Activated naive CD8-positive, alpha-beta T cell (primary cell): Measurements from ENCODE around the gene CLN3.
"Not testable (repeated sequence)": the region's sequence is repeated elsewhere in the genome, so short reads cannot be mapped to it uniquely, and the experiment has no call there.

Experiments used
- H3K27ac Mint-ChIP-seq: one replicate; pipeline ENCODE4 v1.8.0; 2021; ENCODE audit warnings: mixed read lengths
- H3K27me3 Mint-ChIP-seq: one replicate; pipeline ENCODE4 v1.8.0; 2021; ENCODE audit warnings: mixed read lengths
- H3K36me3 Mint-ChIP-seq: one replicate; pipeline ENCODE4 v1.8.0; 2021; ENCODE audit warnings: mixed read lengths
- H3K4me1 Mint-ChIP-seq: one replicate; pipeline ENCODE4 v1.8.0; 2021; ENCODE audit warnings: low read depth, mixed read lengths
- H3K4me3 Mint-ChIP-seq: one replicate; pipeline ENCODE4 v1.8.0; 2021; ENCODE audit warnings: mild to moderate bottlenecking, mixed read lengths
- H3K9me3 Mint-ChIP-seq: one replicate; pipeline ENCODE4 v1.8.0; 2021; ENCODE audit warnings: low read depth, mixed read lengths

The CLN3 gene

DNA sequence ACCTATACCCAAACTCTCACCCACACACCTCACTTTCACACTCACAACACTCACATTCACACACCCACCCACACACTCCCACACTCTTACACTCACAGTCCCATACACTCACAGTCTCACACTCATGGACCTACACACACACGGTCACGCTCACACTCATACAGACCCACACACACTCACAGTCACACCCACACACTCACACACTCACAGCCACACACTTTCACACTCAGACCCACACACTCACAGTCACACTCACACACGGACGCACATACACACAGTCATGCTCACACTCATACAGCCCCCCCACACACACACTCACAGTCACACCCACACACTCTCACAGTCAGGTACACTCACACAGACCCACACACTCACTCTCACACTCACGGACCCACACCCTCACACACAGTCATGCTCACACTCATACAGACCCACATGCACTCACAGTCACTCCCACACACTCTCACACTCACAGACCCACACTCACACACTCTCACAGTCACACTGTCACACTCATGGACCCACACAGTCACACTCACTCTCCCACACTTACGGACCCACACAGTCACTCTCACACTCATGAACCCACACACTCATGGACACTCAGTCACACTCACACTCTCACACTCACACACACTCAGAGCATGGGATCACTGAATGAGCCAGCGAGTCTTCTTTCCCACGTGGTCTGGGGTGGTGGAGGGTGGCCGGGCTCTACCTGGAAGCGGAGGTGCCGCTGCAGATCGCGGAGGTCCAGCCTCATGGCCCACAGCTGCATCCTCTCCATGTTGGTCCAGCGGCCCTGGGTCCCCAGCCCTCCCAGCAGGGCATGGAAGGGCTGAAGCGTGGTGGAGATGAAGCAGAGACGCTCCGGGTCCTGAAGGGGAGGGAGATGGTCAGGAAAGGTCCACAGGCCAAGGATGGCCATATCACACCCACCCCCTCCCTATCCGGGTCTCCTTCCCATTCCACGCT, 9.7 kb upstream of the CLN3 start:
- Mint-ChIP-seq H3K36me3 (no peaks in the 10 kb centered on the region), H3K4me3 (no peak overlapping the region), H3K4me1 (peaks cover 8% of the 10 kb centered on the region), H3K27ac (no peak overlapping the region), H3K9me3 (no peaks in the 10 kb centered on the region), H3K27me3 (no peaks in the 10 kb centered on the region)

DNA sequence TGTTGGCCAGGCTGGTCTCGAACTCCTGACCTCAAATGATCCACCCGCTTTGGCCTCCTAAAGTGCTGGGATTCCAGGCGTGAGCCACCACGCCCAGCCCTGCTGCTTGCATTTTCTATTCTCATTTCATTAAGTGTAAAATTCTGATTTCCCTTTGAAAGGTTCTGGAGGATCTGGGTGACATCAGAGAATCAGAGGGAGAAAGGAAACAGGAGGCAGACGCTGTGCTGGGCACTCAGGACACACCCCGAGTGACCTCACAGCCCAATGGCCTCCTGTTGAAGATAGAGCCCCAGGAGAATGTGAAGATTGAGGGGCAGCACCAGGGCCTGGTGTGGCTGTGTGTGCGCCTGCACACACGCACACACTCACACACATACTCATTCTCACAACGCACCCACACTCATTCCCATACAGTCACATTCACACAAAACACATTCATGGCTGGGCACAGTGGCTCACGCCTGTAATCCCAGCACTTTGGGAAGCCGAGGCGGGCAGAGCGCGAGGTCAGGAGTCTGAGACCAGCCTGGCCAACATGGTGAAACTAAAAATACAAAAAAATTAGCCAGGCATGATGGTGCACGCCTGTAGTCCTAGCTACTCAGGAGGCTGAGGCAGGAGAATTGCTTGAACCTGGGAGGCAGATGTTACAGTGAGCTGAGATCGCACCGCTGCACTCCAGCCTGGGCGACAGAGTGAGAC, 8.8 kb upstream of the CLN3 start:
- H3K9me3 Mint-ChIP-seq, result not testable (repeated sequence)

DNA sequence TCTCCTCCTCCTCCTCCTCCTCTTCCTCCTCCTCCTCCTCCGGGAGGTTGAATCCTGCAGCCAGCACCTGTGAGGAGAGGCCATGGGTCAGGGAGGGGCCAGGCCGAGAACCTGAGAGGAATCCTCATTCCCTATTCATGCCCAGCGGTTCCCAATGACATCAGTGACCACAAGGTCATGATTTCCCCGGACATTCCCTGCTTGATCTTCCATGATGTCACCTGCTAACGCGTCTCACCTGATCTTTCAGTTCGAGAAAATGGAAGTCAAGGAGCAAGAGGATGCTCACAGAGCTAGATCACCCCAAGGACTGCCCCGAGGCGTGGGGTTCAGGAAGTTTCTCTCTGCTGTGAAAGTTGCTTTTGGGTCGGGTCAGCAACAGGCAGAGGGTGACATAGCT, 8.0 kb upstream of the CLN3 start:
- Mint-ChIP-seq H3K9me3 (no peaks in the 10 kb centered on the region), H3K27ac (no peak overlapping the region), H3K4me3 (no peak overlapping the region), H3K27me3 (no peaks in the 10 kb centered on the region), H3K36me3 (no peaks in the 10 kb centered on the region), H3K4me1 (peaks cover 22% of the 10 kb centered on the region)

More for the DNA sequence above, 8.8 kb upstream of the CLN3 start:
- H3K36me3 Mint-ChIP-seq, H3K4me3 Mint-ChIP-seq, H3K27me3 Mint-ChIP-seq: not testable (repeated sequence)
- Mint-ChIP-seq H3K4me1 (peaks cover 15% of the 10 kb centered on the region), H3K27ac (peak overlapping the region; percentile 16)

DNA sequence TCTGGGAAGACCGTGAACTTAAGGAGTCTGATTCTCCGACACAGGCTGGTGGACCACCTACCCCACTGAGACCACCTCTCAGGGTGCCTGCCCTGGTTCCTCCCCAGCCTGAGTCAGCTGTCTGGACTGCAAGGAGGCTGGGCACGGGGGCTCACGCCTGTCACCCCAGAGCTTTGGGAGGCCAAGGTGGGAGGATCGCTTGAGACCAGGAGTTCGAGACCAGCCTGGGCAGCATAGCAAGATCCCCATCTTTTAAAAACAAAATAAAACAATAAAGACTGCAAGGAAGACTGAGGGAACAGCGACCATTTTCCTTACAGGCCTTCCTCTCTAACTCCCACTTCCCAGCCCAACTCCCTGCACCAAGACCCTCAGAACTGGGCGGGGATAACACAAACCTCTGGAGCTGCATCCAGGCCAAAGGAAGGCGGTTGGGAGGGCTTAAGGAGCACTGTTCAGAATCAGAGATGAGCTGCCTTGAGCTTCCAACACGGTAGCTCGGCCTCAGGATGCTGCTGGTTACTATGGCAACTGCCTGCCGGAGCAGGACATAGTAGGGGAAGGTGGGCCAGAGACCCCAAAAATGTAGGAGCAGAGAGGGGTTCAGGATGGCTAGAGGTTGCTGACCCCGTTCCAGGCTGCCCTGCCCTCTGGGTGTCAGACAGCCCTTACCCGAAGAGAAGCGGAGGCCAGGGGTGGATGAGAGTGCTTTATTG, 7.0 kb upstream of the CLN3 start:
- H3K27ac Mint-ChIP-seq, result no peak overlapping the region
- no peaks in the 10 kb centered on the region for H3K27me3 Mint-ChIP-seq
- H3K4me3 Mint-ChIP-seq, result no peak overlapping the region
- peaks cover 33% of the 10 kb centered on the region for H3K4me1 Mint-ChIP-seq
- no peaks in the 10 kb centered on the region for H3K9me3 Mint-ChIP-seq
- no peaks in the 10 kb centered on the region for H3K36me3 Mint-ChIP-seq

DNA sequence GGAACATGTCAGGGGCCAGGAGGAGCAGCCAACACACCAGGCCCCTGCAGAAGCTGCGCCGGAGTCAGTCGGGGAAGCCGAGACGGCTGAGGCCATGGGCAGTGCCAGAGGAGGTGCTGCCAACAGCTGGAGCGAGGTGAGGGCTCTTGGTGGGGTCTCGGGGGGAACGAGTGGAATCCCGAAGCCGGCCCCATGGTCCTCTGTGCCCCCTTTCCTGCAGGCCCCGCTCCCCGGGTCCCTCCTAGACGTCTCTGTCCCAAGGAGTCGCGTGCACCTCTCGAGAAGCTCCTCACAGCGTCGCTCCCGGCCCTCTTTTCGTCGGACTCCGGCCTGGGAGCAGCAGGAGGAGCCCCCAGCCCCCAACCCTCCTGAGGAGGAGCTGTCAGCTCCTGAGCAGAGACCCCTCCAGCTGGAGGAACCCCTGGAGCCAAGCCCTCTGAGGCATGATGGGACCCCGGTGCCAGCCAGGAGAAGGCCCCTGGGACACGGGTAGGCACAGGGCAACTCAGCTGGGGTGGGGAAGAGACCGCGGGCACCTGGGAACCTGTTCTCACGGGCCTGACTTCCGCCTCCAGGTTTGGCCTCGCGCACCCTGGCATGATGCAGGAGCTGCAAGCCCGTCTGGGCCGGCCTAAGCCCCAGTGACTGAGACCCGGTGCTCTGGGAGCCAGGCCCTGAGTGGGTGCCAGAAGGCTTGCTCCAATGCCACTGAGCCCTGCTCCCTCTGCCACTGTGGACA, 6.2 kb upstream of the CLN3 start:
- H3K36me3 Mint-ChIP-seq, result no peaks in the 10 kb centered on the region
- peaks cover 41% of the 10 kb centered on the region for H3K4me1 Mint-ChIP-seq
- no peaks in the 10 kb centered on the region for H3K9me3 Mint-ChIP-seq
- H3K27me3 Mint-ChIP-seq, result no peaks in the 10 kb centered on the region
- H3K4me3 Mint-ChIP-seq, result no peak overlapping the region
- no peak overlapping the region for H3K27ac Mint-ChIP-seq

DNA sequence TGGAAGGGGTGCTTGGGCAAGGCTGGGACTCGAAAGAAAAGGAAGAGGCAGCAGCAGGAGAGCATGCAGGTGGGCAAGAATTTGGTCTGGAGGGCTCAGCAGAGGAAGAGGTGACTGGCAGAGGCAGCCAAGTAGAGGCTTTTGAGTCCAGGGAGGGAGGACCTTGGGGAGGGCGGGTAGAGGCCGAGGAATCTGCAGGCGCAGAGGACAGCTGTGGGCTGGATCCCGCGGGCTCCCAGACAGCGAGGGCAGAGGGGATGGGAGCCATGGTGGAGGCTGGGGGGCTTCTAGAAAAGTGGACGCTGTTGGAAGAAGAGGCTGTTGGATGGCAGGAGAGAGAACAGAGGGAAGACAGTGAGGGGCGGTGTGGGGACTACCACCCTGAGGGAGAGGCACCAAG, 5.5 kb upstream of the CLN3 start:
- no peak overlapping the region for H3K4me3 Mint-ChIP-seq
- H3K9me3 Mint-ChIP-seq, result no peaks in the 10 kb centered on the region
- H3K27ac Mint-ChIP-seq, result no peak overlapping the region
- peaks cover 44% of the 10 kb centered on the region for H3K4me1 Mint-ChIP-seq
- no peaks in the 10 kb centered on the region for H3K36me3 Mint-ChIP-seq
- H3K27me3 Mint-ChIP-seq, result no peaks in the 10 kb centered on the region

DNA sequence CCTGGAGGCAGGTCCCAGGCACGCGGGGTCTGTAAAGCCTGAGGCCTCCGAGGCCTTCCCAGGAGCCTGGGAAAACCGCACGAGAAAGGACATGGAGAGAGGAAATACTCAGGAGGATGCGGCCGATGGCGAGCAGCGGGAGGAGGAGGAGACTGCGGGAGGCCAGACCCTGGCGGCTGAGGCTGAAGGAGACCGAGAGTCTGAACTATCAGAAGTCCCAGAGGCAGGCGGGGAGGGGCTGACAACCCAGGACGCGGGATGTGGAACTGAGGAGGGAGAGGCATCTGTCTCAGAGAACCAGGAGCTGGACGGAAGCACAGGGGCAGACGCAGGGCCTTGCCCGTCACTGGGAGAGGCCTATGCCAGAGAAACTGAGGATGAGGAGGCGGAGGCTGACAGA, 5.0 kb upstream of the CLN3 start:
- Mint-ChIP-seq H3K4me3 (no peak overlapping the region), H3K27me3 (no peaks in the 10 kb centered on the region), H3K27ac (peak overlapping the region; percentile 95), H3K36me3 (no peaks in the 10 kb centered on the region), H3K9me3 (no peaks in the 10 kb centered on the region), H3K4me1 (peaks cover 49% of the 10 kb centered on the region)

DNA sequence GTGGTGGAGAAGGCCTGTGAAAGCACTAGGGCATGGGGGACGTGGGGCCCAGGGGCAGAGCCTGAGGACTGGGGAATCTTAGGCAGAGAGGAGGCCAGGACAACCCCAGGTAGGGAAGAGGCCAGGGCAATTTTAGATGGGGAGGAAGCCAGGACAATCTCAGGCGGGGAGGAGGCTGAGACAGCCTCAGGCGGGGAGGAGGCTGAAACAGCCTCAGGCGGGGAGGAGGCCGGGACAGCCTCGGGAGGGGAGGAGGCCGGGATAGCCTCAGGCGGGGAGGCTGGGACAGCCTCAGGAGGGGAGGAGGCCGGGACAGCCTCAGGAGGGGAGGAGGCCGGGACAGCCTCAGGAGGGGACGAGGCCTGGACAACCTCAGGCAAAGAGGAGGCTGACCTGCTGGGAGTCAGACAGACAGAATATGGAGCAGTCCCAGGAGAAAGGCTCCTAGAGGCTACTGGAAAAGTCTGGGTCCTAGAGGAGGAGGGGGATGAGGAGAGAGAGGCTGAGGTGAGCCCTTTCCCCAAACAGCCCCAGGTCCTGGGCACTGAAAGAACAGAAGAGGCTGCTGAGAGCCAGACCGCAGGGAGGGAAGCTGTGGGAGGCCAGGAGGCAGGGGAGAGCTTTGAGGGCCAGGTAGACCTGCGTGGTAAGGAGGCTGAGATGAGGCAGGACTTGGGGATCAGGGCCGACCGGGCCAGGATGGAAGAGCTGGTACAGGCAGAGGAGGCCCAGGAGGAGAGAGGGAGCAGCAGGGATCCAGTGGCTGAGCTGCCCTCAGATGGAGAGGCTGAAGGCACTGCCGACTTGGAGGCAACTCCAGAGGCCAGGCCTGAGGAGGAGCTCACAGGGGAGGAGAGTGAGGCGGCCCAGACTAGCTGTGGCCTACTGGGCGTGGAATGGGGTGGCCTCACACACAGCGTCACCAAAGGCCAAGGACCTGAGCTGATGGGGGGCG, 4.2 kb upstream of the CLN3 start:
- peak overlapping the region; percentile 95 for H3K27ac Mint-ChIP-seq
- H3K36me3 Mint-ChIP-seq, result no peaks in the 10 kb centered on the region
- peaks cover 50% of the 10 kb centered on the region for H3K4me1 Mint-ChIP-seq
- H3K4me3 Mint-ChIP-seq, result peak overlapping the region; percentile 86
- no peaks in the 10 kb centered on the region for H3K9me3 Mint-ChIP-seq
- H3K27me3 Mint-ChIP-seq, result no peaks in the 10 kb centered on the region

DNA sequence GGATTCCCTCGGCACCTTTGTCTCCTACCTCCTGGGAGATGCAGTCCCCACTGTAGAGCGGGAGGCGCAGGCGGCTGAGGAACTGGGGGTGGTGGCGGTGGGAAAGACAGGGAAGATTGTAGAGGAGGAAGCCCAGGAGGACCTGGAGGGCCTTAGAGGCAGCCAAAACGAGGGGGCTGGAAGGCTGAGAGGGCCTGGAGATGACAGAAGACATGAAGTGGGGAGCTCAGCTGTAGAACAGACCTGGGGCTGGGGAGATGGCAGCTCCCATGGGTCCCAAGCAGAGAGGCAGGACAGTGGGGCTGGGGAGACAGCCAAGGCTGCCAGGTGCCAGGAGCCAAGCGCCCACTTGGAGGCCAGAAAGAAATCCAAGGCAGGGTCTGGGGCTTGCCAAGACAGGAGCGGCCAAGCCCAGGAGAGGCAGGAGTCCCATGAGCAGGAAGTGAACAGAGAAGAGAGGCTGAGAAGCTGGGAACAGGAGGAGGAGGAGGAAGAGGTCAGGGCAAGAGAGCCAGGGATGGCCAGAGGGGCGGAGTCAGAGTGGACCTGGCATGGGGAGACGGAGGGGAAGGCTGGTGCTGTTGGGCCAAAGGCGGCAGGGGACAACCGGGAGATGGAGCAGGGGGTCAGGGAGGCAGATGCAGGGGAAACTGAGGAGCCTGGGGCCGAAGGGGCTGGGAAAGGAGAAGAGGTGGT, 3.4 kb upstream of the CLN3 start:
- Mint-ChIP-seq H3K4me1 (peaks cover 47% of the 10 kb centered on the region), H3K36me3 (no peaks in the 10 kb centered on the region), H3K9me3 (no peaks in the 10 kb centered on the region), H3K4me3 (peak overlapping the region; percentile 86), H3K27ac (peak overlapping the region; percentile 95), H3K27me3 (no peaks in the 10 kb centered on the region)

DNA sequence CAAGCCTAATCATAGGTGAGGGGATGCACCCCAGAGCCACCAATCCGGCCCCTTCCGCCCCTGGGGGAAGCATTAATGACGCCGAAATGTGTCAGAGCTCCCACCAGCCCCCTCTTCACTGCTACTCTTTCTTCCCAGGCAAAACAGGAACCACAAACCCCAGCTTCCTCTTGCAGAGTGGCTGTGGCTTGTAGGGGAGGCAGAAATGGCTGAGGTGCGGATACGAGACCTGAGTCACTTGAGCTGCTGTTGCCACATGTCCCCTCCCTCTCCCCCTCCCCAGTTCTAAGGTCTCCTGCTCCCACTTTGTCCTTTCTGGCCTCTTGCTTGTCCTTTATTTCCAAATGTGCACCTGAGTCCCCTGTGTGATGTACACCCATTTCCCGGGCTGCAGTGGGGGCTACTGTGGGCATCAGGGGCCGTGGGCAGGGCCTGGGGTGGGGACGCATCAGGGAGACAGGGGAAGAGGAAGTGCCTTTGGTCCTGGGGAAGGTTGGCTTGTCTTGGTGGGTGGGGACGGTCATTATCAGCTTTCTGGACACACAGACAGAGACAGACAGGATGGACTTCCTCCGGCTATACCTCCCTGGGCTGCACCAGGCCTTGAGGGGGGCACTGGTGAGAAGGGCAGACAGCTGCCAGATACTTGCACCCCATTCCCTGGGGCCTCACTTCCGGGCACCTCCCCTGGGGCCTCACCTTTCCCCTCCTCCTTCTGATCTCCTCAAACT, 2.4 kb upstream of the CLN3 start, which contains the start of gene APOBR:
Gene APOBR, plus strand, starts transcription at position 523 of the 731 bp plus-strand sequence. Its CDS starts 39 bp downstream, at position 562.
- peak within 1 kb of the TSS; percentile 95 for H3K27ac Mint-ChIP-seq
- no peaks in the 10 kb centered on the region for H3K27me3 Mint-ChIP-seq
- H3K4me1 Mint-ChIP-seq, result peaks cover 48% of the 10 kb centered on the region
- H3K9me3 Mint-ChIP-seq, result no peaks in the 10 kb centered on the region
- H3K4me3 Mint-ChIP-seq, result peak within 1 kb of the TSS; percentile 86
- H3K36me3 Mint-ChIP-seq, result no peaks in the 10 kb centered on the region

DNA sequence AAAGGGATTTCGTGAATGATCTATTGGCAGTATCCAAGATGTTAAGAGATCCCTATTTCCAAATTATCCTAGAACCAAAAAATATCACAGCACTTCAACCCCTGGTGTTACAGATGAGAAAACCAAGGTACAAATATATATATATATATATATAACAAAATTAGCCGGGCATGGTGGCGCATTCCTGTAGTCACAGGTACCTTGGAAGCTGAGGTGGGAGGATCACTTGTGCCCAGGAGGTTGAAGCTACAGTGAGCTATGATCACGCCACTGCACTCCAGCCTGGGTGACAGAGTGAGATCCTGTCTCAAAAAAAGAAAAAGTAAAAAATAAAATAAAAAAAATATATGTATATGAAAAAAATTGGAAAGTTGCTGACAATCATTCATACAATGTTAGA, 637 bp upstream of the CLN3 start:
- no peaks in the 10 kb centered on the region for H3K36me3 Mint-ChIP-seq
- no peaks in the 10 kb centered on the region for H3K27me3 Mint-ChIP-seq

DNA sequence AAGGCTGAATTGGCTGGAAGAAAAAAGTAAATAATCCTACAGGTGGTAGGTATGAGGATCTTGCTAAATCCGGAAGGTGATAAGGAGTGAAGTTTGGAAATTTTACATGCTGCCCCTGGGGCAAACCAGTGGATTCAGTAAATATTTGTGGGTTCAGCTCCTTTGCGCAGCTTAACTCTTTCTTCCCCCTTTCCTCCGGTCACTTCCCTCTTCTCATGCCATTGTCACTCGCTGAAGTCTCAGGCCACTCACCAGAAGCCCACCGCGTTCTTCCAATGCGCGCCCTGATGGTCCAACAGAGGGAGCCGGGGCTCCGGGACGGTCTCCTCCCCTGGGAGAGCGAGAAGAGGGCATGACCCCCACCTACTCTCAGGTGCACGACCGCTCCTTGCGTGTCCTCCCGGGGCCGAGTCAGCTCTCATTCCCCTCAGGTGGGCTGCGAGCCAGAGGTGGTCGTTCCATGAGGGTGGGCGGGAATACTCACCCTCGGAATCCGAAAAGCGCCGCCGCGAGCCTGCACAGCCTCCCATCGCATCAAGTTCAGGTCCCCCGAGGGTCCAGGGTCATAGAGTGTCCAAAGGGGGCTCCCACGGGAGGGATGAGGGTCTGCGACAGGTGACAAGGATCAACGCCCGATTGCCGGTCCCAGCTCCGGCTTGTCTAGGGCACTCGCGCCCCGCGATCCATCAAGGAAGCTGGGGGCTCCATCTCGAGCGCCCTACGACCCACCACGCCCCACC, 474 bp downstream of the CLN3 start:
- H3K27me3 Mint-ChIP-seq, result no peaks in the 10 kb centered on the region
- peaks cover 55% of the 10 kb centered on the region for H3K4me1 Mint-ChIP-seq
- no peaks in the 10 kb centered on the region for H3K9me3 Mint-ChIP-seq
- no peaks in the 10 kb centered on the region for H3K36me3 Mint-ChIP-seq
- peak overlapping the region; percentile 100 for H3K27ac Mint-ChIP-seq
- H3K4me3 Mint-ChIP-seq, result peak overlapping the region; percentile 95

More for the DNA sequence above, 637 bp upstream of the CLN3 start:
- Mint-ChIP-seq H3K4me1 (peaks cover 58% of the 10 kb centered on the region), H3K4me3 (peak overlapping the region; percentile 95), H3K27ac (peak overlapping the region; percentile 100), H3K9me3 (no peaks in the 10 kb centered on the region)
